OCI-LY7 (cell line): ENCODE data around the gene ICE2.

Experiments
- EZH2phosphoT487 ChIP-seq: fragments of 200-600 bp; sonication (generic); IDR thresholded peaks from 2 replicates; pipeline ENCODE4 v1.6.1; 2018; ENCODE audit warnings: low read depth, borderline replicate concordance, mild to moderate bottlenecking, mixed run types, antibody characterized with exemption, low read length, moderate library complexity, mixed read lengths
- TF ChIP-seq, protein P1 (sequence below): fragments of 200-600 bp; sonication (generic); conservative IDR thresholded peaks from 2 replicates; pipeline ENCODE4 v1.5.1; 2014; ENCODE audit warnings: mild to moderate bottlenecking, antibody characterized with exemption, low read length, moderate library complexity, mixed read lengths

DNA sequence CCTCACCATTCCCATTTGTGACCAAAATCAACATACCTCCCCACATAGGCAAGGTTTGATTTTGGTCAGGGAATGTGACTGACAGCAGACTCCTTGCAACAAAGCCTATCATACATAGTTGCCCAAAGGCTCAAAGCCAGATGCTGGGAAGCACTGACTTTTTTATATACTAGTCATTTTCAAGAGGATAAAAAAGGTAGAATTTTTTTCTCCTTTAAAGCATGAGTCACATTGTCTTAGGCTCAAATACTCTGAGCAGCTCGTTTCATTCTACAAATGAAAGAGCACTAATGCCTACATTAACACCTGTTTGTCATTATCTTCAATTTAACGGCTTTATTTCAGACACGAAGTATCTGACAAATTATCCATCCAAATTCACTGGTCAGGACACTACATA is 36.2 kb downstream of the ICE2 start:
- TF ChIP-seq, protein P1, sequence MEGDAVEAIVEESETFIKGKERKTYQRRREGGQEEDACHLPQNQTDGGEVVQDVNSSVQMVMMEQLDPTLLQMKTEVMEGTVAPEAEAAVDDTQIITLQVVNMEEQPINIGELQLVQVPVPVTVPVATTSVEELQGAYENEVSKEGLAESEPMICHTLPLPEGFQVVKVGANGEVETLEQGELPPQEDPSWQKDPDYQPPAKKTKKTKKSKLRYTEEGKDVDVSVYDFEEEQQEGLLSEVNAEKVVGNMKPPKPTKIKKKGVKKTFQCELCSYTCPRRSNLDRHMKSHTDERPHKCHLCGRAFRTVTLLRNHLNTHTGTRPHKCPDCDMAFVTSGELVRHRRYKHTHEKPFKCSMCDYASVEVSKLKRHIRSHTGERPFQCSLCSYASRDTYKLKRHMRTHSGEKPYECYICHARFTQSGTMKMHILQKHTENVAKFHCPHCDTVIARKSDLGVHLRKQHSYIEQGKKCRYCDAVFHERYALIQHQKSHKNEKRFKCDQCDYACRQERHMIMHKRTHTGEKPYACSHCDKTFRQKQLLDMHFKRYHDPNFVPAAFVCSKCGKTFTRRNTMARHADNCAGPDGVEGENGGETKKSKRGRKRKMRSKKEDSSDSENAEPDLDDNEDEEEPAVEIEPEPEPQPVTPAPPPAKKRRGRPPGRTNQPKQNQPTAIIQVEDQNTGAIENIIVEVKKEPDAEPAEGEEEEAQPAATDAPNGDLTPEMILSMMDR: no peak
- TF ChIP-seq EZH2phosphoT487: no peak
